Lower leg skin (tissue), 4 donors: Measurements from ENCODE around the gene MARCKS. TPM values are rescaled to one million over a fixed set of nuclear protein-coding genes. Genes with fewer than 3 reads are reported as not detected.

Source experiments
- DNase-seq, 2 donors: peaks; one replicate each; pipeline ENCODE4 v3.0.0-alpha.2; 2019; ENCODE audit warnings: low spot score in 2 of 2
- H3K4me3 ChIP-seq: fragments of 200-600 bp; sonication (generic); 2 replicates; pipeline ENCODE4 v1.5.1; 2017; ENCODE audit warnings: mild to moderate bottlenecking, low read depth; ENCODE audit not compliant: poor library complexity, severe bottlenecking
- POLR2A ChIP-seq, 2 donors: fragments of 450-650 bp; IDR thresholded peaks; one replicate each; pipeline ENCODE4 v1.6.1; 2016 to 2017; ENCODE audit warnings: antibody characterized with exemption in 2 of 2, mild to moderate bottlenecking in 1 of 2, moderate library complexity in 1 of 2
- WGBS, 2 donors: methylation state at CpG; one replicate each; pipeline ENCODE4 v1.1.5; 2018; 5-methylcytosine and 5-hydroxymethylcytosine counted together
- intact Hi-C: fragments of 100-400 bp; cut with DNase I; formaldehyde crosslinking; loops from one replicate; pipeline ENCODE4 v1.15.0; 2023; ENCODE audit warnings: low total_unique reads
- total RNA-seq, 4 donors: library from RNA; depleted of rRNA; stranded (reverse); fragments of >200 nt; gene quantifications; one replicate each; pipeline ENCODE4 v1.1.0, GENCODE V29; 2016
- TF ChIP-seq, protein P1 (sequence below), 3 donors: fragments of 450-650 bp; IDR thresholded peaks; one replicate each; pipeline ENCODE4 v1.5.1; 2016; ENCODE audit warnings: antibody characterized with exemption in 3 of 3, mild to moderate bottlenecking in 3 of 3, moderate library complexity in 2 of 3

MARCKS gene
- total RNA-seq, 4 donors from 2014 or later = 48.6 to 130 (median 66.2) TPM

DNA sequence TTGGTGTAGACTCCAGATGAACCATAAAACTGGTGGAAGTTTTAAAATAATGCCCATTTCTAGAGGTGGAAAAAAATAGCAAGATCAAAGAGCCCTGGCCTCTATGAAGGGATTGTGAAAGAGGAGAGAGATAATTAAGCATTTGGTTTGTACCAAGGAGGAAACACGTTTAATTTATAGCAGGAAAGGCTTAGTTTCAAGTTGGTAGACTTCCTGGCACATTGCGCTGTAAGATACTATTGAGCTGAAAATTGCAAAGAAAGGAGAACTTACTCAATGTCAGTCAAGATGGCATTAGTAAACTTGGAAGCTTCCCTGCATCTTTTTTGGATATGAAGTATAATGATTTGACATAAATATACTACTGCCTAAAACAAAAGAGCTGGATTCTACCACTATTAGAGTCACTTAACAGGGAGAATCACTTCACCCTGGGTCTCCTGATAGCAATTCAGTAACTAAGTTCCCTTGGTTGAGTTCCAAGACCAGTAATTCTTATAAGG, 24.4 kb downstream of the MARCKS start:
- WGBS, 2 donors = 38 to 43% methylated on average over 2 of the region's 2 CpGs
- no peak for DNase-seq
- no peak overlapping the region for H3K4me3 ChIP-seq
- TF ChIP-seq, protein P1, sequence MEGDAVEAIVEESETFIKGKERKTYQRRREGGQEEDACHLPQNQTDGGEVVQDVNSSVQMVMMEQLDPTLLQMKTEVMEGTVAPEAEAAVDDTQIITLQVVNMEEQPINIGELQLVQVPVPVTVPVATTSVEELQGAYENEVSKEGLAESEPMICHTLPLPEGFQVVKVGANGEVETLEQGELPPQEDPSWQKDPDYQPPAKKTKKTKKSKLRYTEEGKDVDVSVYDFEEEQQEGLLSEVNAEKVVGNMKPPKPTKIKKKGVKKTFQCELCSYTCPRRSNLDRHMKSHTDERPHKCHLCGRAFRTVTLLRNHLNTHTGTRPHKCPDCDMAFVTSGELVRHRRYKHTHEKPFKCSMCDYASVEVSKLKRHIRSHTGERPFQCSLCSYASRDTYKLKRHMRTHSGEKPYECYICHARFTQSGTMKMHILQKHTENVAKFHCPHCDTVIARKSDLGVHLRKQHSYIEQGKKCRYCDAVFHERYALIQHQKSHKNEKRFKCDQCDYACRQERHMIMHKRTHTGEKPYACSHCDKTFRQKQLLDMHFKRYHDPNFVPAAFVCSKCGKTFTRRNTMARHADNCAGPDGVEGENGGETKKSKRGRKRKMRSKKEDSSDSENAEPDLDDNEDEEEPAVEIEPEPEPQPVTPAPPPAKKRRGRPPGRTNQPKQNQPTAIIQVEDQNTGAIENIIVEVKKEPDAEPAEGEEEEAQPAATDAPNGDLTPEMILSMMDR (IDR thresholded peaks at IDR 0.05) = no peak
- no peak for TF ChIP-seq POLR2A (IDR thresholded peaks at IDR 0.05)
- intact Hi-C loops = no loop called here

DNA sequence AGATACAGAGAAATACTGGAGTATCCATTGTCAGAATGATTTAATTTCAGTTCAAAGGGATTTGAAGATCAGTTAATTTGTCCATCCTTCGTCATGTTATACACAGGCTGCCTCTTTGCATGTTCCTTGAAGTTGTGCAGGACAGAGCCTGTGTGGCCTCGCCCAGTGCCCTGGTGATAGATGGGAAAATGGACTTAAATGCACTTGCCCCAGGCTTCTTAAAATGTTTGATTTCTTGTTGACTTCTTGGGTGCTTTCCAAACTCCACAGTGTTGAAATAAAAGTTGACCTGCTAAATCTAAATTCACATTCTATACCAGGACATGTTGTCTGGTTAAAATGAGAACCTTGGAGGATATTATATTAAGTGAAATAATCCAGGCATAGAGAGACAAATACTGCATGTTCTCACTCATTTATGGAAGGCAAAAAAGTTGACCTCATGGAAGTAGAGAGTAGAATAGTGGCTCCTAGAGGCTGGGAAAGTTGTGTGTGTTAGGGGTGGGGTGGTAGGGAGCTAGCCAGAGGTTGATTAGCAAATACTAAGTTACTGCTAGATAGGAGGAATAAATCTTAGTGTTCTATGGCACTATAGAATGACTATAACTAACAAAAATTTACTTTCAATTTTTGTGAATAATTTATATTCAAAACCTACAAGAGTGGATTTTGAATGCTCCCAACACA, 25.3 kb downstream of the MARCKS start:
- intact Hi-C loops = no loop called here
- no peak for DNase-seq
- no peak for TF ChIP-seq POLR2A (IDR thresholded peaks at IDR 0.05)
- TF ChIP-seq, protein P1 (IDR thresholded peaks at IDR 0.05) = no peak
- WGBS, 2 donors = 64 to 72% methylated on average over 2 of the region's 2 CpGs
- no peak overlapping the region for H3K4me3 ChIP-seq

DNA sequence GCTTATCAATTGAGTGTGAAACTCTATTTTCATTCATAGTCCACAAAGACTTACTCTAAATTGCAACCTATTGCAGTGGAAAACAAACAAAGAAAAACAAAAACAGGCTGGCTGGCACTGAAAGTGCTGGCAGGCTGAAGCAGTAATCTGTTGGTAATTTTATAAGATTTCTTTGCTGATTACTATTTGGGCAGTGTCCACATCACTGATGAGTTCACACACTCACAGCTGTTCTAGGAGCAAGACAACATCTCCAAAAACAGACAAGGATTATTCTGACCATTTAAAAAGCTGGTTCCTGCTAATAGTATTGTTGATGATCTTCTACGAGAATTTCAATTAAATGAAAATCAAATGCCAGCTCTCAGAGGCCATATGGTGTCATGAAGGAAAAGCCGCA, 26.9 kb downstream of the MARCKS start:
- intact Hi-C loops = no loop called here
- H3K4me3 ChIP-seq = no peak overlapping the region
- no peak for TF ChIP-seq POLR2A (IDR thresholded peaks at IDR 0.05)
- TF ChIP-seq, protein P1 (IDR thresholded peaks at IDR 0.05) = no peak
- DNase-seq = no peak
- WGBS, 2 donors = 61 to 84% methylated on average over 2 of the region's 2 CpGs

DNA sequence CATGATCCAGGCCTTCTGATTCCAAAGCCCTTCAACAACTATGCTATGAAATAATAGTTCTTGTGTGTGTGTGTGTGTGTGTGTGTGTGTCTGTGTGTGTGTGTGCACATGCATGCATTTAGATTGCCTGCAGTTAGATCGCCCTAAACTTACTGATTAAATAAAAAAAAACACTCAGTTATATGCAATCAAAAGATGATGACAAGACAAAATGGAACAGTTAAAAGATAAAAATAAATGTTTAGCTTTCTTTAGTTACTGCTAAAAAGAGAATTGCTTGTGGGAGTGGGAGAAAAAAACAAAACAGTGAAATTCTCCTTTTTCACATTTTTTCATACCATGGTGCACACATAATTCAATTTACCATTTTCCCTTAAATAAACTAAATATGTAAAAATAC, 29.4 kb downstream of the MARCKS start:
- 86 to 100% methylated on average over 1 of the region's 1 CpG for WGBS, 2 donors
- intact Hi-C loops = no loop called here
- DNase-seq = no peak
- TF ChIP-seq, protein P1 (IDR thresholded peaks at IDR 0.05) = no peak
- TF ChIP-seq POLR2A (IDR thresholded peaks at IDR 0.05) = no peak
- H3K4me3 ChIP-seq = no peak overlapping the region

DNA sequence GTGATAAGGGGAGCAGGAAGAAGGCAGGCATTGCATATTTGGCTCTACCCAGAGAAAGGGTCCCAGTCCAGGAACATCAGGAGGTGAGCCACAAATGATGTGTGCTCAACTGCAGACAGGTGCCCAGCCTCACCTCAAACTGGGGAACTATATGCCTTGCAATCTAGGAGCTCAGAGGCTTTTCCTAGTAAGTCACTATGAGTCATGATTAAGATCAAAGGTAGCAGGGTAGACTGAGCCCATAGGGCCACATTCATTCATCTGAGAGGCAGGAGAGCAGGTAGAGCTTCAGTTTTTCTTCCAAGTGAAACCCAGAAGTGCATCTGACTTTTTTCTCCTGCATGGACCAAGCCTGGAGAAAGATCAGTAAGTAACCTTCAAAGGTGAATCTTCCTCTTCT, 31.3 kb downstream of the MARCKS start:
- TF ChIP-seq POLR2A (IDR thresholded peaks at IDR 0.05) = no peak
- TF ChIP-seq, protein P1 (IDR thresholded peaks at IDR 0.05) = no peak
- H3K4me3 ChIP-seq = no peak overlapping the region
- intact Hi-C loops = no loop called here
- no peak for DNase-seq
